Pons (tissue), 1 donor: ENCODE measurements around the gene PKD1.

ENCODE experiments used
- DNase-seq: peaks from one replicate; pipeline ENCODE4 v3.0.0-alpha.2; 2016; ENCODE audit warnings: low spot score

Gene PKD1

DNA sequence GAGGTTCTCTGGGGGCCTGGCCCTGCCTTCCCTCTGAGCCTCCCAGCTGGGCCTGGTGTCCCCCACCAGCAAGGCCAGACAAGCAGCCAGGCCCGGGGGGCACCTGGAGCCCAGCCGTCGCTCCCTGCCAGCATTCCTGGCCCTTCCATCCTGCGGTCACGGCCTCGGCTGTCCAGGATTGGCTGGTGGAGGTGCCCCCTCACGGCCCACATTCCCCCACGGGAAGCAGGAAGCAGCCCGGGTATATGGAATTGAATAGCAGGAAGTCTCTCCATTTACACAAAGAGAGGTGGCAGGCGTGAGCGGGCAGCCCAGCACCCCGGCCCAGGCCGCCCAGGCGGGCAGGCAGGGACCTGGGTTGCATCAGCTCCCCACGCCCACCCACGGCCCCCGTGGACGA is 34.4 kb upstream of the PKD1 start:
- DNase-seq: no peak

DNA sequence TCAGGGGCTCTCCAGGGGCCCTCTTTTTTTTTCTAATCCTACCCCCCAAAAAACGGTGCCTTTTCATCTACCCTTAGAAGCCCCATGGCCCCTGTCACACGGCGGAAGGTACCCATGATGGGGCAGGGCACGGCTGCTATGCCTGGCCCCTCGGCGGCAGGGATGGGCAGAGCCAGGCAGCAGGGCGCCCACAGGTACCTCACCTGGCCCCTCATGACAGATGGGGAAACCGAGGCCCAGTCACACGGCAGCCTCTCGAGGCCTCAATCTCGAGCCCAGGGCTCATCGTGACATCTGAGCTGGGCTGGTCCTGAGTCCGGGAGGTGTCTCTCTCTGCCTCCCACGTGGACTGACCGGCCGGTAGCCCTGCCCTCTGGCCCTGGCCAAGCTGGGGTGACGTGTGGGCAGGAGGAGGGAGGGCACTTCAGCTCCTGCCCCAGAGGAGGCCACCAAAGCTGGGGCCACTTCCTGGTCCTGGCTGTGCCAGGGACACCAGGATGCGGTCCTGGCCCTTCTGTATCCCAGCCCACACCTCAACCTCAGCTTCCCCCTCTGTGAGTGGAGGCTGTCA is 31.5 kb upstream of the PKD1 start:
- DNase-seq: no peak

DNA sequence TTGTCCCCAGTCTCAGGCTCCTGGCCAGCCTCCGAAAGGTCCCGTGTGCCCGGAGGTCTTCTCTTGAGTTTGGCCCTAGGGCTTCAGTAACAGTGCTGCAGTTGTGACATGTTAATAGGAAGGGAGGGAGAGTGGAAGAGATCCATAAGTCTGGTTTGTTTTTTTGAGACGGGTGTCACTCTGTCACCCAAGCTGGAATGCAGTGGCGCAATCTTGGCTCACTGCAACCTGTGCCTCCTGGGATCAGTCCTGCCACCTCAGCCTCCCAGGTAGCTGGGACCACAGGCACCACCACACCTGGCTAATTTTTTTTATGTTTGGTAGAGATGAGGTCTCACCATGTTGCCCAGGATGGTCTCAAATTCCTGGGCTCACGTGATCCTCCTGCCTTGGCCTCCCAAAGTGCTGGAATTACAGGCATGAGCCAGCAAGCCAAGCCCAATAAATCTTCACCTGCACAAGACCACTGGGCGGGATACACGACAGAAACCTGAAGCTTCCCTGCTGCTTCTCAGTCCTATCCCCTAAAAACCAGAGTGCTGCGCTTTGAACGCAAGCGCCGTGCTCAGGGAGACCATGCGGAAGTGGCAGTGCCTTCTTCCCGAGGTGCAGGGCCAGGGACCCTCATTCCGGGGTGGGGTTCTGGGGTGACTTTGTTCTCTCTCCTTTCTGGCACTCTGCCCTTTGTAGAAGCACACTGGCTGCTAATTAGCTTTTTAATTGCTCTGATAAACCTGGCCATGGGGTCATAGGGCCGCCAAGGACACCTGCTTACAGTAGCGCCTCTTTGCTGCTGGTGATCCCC is 30.8 kb upstream of the PKD1 start:
- no peak for DNase-seq

DNA sequence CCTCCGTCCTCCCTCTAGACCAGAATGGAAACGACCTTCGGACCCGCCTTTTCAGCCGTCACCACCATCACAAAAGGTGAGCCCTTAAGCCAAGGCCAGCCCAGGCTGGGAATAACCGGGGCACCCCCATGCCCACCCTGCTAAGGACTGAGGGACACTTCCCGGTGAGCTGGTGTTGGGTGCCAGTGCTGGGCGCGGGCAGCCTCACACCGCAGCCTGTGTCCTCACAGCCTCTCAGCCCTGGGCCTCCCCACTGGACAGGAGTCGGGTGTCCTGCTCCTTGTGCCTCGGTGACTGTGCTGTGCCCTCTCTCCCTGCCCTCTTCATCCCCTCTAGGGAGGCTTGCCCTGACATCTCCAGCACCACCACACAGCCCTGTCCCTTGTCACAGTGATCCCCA is 30.2 kb upstream of the PKD1 start:
- no peak for DNase-seq

DNA sequence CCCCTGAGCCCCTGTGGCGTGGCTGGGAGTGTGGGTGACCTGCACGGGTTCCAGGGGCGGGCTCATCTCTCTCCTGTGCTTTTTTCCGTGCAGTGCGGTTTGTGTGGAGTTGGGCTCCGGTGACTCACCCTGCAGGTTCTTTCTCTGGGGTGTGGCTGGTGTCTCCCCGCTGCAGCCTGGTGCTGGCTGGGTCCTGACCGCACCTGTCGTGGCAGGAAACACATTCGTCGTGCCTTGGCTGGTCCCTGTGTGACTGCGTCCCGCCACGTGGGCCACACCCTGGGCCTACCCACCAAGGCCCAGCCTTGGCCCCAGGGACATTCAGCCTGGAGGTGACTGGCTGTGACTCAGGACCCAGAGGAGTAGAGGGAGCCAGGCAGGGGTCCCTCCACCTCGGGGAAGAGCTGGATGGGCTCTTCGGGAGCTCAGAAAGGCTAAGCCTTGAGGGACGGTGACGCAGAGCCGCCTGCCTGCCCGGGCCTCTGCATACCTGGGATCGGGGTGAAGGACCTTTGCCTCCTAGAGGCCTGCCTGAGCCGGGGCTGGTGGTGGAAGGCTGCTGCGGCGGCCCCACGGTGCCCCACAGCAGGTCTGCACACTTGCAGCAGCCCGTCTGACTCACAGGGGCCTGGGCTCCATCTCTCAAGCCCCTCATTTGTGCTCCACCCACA is 27.6 kb upstream of the PKD1 start:
- DNase-seq: no peak

DNA sequence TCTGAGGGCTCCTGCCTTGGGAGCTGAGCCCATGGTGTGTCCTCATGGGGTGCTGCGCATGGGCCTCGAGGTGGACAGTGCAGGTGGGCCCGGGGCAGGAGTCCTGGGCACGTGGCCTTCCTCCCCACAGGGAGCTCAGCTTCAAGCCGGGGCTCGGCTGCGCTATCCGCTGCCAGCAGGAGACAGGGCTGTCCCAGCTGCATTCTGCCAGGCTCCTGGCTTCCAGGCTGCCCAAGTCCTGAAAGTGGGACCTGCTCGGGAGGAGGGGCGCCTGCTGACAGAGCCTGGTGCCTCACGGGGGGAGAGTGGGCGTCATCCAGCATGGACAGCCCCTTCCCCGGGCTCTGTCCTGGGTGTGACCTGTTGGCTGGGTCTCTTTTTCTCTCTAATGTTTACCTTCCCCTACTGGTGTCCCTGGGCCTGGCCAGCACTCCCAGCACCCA is 27.0 kb upstream of the PKD1 start:
- no peak for DNase-seq

DNA sequence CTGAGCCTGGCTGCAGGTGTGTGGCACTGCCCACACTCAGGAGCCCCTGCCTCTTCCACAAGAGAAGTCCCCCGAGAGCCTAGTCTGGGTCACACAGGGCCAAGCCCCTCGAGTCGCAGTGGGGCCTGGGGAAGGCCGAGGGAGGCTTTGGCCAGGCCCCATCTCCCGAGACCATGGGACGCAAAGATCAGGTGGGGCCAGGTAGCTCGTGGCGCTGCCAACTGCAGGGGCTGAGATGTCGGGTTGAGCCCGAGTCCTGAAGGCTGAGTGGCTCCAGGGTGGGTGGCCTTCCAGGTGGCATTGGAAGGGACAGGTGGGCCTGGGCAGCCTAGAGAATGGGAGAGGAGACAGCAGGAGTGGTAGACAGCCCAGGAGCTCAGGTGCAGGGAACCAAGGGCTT is 26.2 kb upstream of the PKD1 start:
- no peak for DNase-seq

DNA sequence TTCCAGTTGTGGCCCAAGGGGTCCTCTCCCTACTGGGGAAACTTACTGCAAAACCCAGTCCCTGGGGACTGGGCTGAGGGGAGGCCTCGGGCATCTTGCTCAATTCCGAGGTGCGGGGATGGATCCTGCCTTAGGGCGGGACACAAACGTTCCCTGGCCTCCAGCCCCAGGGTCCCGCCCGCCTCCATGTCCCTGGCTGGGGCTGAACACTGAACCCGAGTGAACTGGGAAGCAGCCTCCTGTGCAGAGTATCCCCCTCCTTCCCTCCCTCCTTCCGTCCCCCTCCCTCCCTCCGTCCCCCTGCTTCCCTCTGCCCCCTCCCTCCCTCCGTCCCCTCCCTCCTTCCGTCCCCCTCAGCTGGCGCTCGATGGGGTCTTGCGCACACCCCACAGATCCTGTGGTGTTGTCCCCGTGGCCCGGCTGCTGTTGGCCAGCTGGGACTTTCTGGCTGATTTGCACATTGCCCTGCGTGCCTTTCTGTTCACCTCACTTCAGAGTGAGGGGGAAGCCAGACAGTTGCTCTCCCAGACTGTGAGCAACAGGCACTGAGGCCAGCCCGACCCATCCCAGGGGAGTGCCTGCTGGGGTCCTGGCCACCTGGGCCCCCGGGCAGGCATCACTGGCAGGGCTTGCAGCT is 25.3 kb upstream of the PKD1 start:
- DNase-seq: no peak

DNA sequence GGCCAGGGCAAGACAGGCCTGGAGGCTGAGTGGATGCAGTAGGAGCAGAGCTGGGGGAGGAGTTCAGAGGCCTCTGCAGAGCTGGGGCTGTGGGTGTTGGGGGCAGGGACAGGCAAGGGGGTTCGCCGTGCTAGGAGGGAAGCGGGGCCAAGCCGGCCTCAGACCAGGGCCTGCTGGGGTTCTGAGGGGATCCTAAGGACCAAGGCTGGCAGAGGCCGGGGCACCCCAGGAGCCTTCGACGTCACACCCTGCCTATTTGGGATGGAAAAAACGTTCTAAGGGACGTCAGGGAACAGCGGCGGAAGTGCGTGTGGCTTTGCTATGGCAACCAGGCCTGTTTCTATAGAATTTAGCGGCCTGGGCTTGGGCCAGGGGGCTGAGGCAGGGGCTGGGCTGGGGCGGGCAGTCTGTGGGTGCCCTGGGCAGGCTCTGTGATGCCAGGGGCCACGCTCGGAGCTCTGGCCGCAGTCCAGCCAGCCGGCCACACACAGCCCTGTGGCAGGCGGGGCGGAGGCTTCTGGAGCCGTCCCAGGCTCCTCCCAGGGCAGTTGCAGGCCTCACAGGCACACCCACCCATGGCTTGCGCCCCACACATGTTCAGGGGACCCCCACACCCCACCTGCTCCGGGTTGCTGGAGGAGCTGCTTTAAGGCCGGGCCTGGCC is 23.6 kb upstream of the PKD1 start:
- no peak for DNase-seq

DNA sequence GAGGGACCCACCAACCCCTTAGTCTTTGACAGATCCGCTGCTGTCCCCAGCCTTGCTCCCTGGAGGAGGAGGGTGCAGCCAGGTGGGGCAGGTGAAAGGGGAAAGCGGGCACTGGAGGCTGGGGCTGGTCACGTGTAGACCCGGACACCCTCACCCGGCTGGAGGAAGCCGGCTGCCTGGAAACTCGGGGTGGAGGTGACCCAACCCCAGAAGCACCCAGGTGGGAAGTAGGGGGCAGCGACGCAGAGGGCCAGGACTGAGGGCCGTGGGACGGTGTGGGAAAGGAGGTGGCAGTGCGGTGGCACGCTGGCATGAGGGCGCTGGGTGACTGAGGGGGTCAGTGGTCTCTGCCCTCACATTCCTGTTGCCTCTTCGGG is 22.6 kb upstream of the PKD1 start:
- no peak for DNase-seq

DNA sequence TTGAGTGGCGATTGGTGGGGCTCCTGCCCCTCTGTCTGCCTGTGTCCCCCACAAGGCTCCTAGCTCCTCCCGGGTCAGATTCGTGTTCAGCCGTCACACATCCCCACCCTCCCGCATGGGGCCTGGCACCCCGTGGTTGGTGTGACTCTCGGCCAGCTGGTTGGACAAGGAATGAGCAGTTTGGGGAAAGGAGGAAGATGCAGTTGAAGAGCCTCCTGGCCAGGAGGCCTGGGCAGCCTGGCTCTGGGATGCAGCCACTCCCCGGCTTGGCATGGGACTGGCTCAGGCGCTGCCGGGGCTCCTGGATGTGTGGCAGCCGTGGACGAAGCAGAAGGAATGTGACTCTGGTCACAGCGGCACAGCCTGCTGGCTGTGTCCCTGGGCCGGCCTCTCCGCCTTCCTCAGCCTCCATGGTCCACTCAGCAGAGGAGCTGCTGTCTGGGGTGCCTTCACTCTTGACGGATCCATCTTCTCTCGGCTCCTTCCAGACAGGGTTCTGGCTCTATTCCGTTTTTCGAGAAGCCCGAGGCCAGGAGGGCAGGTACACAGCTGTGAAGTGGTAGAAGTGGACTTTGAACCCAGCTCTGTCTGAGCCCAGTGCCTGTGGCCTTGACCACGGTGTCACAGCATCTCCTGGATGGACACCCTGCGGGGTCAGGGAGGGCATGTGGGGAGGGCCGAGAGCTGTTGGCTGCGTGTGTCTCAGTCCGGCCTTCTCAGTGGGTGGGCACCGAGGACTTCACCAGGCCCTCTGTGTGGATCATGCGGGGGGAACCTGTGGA is 22.0 kb upstream of the PKD1 start:
- DNase-seq: no peak

DNA sequence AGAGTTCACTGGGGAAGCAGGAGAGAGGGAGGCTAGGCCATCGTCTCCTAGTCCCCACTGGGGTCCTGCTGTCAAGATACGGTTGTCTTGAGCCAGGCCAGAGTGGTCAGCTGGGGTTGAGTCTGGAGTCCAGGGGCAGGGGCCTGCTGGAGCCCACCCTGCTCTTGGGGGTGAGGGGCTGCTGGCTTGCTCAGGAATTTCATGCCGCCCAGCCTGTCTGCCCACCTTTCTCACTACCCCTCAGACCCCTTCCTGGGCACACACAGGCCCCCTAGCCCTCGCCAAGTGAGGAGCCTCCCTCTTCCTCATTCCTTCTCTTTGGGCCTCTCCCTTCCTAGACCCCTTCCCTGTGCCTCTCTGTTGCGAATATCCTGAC is 21.1 kb upstream of the PKD1 start:
- no peak for DNase-seq

DNA sequence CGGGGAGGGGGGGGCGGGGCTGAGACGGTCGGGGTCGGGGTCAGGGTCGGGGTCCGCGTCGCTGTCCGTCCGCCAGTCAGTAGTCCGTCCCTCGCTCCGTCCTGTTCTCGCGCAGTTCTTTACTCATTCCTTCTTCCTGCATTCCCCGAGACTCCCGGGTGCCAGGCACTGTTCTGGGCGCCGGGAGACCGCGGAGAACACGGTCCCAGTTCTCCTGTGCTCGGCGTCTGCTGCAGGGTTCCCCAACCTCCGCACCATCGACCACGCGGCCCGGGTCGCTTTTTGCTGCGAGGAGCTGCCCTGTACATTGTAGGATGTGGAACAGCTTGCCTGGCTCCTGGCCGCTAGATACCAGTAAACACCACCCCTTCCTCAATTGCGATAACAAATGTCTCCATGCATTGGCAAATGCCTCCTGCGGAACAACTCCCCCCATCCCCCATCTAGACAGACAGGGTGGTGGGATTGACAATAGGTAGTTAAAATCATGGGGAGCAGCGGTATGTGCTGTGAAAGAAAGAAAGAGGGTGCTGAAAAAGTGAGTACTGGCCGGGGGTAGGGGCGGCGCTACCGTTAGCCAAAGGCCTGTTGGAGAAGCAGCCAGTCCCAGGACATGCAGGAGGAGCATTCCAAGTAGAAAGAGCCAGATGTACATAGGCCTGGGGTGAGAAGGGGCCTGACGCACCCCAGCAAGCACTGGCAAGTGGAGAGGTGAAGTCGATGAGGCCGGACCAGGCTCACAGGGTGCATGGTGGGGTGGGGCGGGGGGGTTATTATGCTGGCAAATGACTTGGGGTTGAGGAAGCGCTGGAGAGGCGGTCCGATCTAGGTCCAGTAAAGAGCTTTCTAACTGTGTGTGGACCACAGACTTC is 20.5 kb upstream of the PKD1 start:
- no peak for DNase-seq

DNA sequence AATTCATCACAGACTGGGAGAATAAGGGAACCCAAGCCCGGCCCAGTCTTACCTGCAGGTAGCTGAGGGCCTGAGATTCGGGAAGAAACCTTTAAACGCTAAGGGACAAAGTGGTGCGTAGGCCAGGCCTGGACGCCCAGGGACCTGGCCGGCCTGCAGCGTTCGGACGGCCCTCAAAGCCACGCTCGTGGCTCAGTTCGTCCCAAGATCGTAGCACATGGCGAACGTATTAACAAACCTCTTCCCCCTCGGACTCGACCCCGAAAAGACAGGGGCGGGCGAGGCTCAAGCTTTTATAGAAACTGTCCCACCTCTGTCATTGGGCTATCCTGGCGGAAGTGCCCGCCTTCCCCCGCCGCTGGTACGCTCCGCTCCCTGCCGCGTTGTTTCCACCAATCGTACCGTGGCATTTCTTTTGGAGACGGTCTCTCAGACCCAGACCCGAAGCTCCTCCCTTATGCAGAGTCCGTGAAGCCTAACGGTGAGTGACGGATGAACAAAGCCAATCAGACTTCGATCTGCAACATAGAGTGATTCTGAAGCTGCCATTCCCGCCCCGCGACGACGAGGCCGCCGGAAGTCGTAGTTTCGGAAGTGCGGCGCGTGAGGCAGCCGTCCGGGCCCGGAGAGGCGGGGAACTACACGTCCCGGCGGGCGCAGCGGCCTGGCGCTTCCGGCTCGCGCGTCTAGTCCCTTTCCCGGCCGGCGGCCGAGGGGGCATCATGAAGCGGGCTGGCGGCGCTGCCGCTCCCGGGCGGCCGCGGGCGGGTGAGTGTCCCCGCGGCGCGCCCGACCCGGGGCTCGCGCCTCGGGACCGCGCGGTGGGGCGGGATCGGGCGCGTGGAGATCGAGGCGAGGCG is 19.6 kb upstream of the PKD1 start, which contains the start of gene TRAF7:
Gene TRAF7 (plus strand): TSS at position 692 of the 860 bp plus-strand sequence. CDS start 8,139 bp downstream, outside the sequence.
- peak; percentile 100 for DNase-seq

DNA sequence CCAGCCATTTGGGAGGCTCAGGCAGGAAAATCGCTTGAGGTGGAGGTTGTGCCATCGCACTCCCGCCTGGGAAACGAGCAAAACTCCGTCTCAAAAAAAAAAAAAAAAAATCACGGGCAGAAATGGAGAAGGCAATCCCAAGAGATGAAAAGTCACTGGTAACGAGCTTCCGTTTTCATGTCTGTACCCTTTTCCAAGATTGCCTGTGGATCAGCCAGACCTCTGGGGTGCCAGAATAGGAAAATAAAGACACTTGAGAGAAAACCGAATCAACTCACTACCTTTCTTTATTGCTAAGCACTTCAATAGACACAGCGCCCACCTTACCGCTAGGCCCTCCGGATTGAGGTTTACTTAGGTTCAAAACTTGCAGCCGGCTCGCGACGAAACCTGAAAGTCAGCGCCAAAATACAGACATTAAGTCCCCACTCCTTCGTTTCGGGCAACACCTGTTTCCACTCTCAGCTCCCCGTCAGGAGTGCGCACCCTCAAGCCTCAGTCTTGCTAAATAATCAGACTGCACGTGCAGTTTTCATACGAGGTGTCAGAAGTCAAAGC is 18.9 kb upstream of the PKD1 start:
- DNase-seq: no peak

DNA sequence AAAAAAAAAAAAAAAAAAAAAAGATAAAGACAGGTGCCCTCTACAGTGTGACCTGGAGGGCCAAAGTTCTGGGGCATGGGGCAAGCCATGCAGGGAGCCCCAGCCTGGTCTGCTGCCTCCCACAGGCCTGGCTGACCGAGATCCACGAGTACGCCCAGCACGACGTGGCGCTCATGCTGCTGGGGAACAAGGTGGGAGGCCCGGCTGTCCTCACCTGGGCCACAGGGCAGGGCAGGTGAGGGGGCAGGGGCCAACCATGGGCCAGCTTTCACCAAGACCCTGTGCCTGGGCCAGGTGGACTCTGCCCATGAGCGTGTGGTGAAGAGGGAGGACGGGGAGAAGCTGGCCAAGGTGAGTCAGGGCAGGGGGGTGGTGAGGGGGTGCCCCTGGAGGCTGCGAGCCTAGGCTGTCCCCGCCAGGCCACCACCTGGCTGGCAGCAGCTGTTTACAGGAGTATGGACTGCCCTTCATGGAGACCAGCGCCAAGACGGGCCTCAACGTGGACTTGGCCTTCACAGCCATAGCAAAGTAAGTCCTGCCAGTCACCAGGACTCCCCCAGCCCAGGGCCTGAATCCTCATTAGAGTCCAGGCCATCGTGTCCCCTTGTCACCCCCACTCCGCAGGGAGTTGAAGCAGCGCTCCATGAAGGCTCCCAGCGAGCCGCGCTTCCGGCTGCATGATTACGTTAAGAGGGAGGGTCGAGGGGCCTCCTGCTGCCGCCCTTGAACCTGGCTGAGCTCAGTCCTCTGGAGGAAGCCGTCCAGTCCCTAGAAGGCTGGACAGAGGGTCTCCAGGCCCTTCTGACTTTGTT is 17.2 kb upstream of the PKD1 start:
- DNase-seq: no peak

DNA sequence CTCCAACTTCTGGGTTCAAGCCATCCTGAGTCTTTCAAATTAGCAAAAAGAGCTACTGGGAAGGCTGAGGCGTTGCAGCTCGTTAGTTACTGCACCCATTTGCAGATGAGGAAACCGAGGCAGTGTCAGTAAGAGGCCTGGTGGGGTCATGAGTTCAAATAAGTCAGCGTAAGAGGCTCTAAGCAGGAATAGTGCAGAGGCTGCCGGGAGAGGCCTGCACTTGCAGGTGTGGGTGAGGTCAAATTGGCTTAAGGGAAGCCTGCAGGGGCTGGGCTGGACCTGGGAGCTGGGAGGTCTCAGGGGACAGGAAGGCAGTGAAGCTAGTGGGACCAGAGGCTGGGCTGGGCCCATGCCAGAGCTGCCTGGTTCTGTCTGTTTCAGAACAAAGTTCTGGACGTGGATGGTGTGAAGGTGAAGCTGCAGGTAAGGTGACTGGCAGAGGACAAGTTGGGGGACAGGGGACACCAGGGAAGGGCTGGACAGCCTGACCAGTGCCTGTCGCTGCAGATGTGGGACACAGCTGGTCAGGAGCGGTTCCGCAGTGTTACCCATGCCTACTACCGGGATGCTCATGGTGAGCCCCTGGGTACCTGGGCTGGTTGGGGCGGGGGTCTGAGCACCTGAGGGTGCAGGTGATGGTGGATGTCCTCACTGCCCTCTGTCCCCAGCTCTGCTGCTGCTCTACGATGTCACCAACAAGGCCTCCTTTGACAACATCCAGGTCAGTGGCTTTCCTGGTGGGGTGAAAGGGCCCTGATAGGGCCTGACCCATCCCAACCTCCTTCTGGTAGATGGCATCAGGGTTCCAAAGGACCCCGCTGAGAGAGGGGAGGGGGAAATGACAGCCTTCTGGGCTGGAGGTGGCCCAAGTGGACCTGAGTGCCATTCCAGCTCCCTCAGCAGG is 15.7 kb upstream of the PKD1 start:
- DNase-seq: no peak
